ENCODE data around the gene COPS7A.

COPS7A gene

DNA sequence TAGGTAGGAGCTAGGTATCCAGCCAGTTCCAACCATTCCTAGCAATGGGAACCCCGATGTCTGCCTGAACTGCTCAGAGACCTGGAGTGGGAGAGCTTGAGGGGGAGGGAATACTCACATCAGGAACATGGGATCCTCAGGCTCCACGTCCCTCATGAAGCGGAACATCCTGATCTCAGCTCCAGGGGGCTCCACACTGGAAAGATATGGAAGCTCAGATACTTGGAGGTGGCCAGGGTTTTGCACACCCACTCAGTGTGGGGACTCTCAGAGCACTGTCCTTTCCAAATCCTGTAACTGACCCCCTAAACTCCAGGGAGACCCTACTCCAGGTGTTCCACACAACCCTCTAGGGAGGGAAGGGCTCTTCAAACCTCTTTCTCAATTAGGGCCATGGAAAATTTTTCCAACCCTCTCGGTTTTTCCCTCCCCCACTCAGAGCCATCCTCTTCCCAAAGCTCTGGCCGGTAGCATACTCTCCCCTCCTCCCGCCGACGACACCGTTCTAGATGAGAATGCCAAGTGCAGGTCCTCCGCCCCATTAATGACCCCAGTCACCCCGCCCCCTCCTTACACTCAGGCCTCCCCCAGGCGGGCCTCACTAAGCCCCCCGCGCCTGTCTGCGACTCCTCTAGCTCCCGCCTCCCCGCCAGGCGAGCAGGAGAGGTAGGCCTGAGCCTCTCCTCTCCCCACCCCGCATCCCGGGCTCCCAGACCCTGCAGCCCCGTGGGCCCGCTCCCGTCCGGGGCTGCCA lies 28.5 kb downstream of the COPS7A start:
- DNase-seq = no peak

DNA sequence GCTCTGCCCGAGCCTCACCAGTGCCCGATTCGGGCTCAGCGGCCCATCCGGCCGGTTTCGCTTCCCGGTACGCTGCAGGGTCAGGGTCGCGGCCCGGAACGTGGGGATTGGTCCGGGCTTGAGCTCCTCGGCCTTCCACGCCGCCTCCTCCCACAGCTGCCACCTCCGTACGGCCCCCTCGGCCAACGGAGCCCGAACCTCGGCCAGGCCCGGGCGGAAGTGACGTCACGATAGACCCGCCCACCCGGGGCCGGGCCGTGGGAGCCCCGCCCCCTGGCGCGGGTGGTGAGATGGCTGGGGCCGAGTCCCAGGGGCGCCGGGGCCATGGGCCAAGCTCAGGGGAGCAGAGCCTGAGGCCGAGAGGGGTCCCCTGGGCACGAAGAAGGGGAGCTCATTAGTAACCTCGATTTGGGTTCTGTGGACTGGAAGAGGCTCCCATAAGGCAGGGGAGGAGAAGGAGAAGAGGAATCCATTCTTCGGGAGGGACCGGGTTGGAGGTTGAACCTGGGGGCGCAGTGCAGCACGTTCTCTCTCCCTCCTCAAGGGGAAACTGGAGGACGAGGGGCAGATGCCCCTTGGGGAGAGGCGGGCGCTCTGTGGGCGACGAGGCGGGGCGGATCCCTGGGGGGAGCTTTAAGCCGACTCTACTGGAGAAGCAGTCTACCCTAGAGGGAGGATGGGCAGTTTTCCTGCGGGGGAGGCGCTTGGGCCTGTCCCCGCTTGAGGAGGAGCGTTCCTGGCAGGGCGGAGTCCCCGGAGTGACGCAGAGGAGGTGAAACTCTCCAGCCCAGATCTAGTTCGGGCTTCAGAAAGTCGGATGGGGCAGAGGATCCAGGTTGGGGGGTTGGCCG lies 29.3 kb downstream of the COPS7A start, which contains the start of gene MLF2:
Gene MLF2, minus strand, starts transcription at position 221 of the 851 bp plus-strand sequence. CDS start 807 bp downstream, outside the sequence.
- DNase-seq = peak; percentile 97

DNA sequence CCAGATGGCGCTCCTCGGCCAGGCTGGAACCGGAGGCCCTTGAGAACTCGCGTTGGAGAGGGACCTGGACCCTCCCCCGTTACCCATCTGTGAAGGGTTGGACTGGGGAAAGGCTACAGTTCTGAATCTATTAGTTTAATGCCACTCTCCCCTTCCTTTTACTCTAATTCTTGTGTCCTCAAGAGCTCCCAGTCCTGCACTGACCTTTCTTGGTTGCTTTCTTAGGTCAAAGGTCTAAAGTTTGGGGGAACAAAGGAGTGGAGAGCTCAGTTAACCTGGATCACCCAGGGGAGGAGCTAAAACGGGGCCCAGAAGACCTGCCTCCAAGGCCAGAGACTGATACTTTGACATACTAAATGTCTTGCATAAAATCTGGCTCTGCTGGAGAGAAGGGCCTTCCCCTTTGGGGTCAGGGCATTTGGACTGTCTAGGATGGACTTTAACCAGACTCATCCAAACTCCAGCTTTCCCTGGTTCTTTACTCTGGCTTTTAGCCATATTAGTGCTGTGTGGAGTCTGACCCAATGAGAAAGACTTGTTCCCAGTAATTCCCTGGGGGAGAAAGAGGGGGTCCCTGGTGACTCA lies 30.0 kb downstream of the COPS7A start:
- no peak for DNase-seq

DNA sequence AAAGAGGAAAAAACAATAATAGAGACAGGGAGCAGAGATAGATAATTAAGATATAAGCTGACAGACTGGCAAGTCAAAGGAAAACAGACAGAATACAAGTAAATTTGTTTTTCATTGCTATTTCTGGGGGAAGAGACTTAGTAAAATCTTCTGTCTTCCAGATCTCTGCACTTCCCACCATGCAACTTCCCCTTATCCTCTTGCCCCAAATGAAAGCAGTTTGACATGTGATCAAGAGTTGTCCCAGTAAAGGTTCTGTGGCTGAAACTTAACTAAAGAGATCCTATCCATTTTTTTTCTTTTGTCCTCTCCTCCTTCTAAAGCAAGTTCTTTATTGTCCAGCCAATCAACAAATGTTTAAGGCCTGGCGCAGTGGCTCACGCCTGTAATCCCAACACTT lies 30.6 kb downstream of the COPS7A start:
- no peak for DNase-seq

DNA sequence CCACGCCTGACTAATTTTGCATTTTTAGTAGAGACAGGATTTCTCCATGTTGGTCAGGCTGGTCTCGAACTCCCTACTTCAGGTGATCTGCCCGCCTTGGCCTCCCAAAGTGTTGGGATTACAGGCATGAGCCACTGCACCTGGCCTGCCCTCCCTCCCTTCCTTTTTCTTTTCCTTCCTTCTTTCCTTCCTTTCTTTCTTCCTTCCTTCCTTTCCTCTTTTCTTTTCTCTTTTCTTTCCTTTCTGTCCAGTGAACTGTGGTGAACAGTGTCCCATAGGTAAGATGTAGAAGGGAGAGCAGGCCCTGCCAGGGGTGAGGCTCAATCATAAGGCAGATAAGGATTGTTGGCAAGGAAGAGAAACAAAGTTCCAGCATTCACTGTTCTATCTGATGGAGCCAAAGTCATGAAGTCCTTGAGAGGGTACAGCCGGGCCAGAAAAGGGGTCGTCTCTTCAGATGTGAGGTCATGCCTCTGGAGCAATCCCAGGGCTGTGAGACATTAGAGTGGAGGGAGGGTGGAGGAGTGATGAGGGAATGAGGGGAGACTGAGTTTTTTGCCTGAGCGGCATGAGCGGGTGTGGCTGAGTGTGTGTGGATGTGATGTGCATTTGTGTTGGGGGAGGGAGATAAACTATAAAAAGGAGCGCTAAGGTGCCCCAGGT lies 33.3 kb downstream of the COPS7A start:
- no peak for DNase-seq

DNA sequence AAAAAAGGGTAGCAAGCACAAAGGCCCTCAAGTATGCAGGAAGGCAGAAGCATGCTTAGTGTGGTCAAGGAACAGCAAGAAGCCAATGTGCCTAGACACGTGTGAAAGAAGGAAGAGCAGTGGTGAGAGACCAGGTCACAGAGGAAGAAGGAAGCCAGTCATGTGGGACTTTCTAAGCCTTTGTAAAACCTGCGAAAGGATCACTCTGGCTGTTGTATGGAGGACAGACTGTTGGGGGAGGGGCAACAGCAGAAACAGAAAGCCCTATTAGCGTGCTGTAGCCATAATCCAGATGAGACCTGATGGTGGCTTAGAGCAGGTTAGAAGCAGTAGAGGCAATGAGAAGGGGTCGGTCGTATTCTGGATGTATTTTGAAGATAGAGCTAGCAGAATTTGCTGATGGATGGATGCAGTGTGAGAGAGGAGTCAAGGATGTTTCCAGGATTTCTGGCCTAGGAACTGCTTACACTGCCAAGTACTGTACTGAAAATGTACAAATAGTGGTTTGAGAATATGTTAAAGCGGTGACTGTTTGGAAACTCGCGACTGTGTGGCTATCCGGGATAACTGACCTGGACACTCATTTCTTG lies 34.8 kb downstream of the COPS7A start:
- no peak for DNase-seq

DNA sequence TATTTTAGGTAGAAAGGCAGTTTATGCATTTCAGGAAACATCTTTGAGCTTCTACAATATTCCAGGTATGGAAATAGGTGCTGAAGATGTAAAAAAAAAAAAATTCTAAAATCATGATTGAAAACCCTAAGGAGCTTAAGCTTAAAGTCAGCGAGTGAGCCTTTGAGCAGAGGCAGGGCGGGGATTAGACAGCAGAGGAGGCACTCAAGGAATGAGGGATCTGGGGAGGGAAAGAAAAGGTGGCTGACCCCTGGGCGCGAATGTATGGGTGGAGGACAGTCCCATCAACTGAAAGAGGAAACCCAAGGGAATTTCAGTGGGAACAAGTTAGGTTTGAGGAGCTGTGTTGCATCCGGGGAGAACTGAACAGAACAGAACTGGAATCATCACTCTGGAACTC lies 35.9 kb downstream of the COPS7A start:
- DNase-seq = no peak

DNA sequence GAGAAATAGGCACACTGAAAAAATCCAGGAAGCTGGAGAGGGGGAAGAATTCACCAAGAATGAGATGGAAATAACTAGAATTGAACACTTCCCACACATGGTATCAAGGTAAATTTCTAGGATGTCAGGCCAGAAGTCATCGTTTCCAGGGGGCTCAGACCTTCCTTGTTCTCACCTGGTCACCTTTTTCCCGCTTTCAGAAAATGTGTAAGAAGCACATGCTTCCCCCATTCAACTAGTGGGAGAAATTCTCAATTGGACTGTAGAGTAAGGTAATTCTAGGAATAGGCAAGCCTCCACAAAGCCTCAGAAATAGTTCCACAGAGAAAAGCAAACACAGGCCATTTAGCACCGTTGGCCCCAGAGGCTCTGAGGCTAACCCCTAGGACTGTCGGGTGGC lies 39.5 kb downstream of the COPS7A start:
- DNase-seq = no peak

DNA sequence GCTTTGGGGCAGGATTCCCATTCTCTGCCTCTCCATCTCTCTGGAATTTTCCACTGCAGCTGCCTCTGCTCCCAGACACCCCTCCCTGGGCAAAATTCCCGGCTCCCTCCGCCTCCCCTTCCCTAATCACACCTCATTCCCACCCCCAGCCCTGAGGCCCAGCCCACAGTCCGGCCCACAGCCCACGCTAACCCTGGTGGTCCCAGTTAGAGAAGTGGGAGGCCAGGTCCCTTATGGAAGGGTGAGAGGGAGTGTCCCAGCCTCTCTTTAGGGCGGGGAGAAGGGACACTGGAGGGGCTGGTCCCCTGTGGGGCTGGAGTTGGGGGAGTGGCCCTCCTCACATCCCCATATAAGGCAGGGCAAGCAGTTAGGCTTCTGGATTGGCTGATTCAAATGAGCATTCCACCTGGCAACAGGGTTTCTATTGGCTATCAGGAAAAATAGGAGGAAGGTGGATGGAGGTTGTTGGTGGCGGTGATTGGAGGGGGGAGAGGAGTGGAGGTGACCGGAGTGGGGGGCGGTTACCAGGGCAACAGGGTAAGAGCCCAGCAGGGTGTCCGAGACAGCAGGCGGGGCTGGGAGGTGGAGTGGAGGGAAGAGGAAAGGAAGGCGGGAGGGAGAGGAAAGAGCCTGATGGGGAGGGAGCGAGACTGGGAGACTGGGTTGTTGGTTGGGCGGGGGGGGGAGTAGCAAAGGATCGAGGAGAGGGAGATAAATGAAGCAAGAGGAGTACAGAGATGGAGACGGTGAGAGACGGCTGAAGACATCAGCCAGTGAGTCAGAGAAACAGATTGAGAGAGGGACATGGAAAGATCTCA lies 40.4 kb downstream of the COPS7A start:
- DNase-seq = peak; percentile 98

DNA sequence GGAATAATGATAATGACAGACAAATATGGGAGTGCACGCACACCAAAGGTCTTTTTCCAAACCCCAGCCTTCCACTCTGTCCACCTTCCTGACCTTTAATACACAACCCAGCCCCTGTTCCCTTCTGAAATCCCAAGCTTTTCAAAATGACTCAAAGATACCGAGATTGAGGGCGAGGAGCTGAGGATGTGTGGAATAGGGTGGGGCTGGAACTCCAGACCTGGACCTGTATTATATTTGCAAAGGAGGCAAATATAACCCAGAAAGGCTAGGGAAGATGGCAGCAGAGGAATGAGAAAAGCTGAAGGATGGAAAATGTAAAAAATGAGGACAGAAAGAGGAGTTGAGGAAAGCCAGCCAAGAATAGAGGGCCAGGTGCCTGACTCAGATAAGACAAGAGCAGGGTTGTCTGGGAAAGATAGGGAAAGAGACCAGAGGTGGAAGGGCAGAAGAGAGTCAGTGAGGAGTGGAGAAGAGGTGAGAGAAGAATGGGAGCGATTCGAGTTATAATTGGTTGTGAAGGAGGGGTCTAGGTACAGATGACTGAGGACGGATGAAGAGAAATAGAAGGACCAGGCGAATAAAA lies 41.3 kb downstream of the COPS7A start:
- peak; percentile 8 for DNase-seq

DNA sequence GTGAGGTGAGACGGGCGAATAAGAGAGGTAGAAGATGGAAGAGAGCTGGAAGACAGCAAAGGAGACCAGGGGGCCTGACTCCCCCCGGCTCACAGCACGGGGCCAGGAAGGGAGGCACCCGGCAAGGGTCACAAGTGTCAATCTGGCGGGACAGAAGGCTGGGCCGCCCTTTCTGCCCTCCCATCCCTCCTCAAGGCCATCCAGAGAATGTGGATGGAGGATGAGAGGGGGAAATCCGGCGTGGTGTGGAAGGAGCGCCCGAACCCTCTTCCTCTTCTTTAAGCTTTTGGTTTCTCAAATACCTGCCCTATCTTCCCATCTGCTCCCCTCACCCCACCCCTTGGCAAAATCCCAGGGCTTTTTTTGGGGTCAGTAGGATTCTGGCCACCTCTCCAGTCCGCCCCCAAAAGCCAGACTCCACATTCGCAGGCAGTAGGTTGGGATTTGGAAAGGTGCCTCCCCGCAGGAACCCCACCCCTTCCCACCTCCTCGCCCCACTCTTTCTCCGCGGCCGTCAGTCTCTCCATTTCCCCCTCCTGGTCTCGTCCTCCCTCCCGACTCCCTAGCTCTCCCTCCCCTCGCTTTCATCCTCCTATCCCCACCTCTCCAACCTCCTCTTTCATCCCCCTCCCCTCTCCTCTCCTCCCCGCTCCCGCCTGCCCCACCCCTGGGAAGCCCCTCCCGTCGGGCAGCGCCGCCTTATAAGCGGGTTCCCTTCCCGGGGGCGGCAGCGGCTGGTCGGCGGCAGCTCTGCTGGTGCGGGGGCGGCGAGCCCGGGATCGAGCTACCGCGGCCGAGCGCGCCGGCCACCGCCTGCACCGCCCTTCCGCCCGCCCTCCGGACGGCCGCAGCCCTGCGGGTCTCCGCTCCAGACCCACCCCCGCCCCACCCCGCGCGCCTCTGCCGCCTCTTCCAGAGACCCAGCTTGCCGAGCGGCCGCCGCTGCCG lies 42.1 kb downstream of the COPS7A start, which contains the start of gene PTMS:
Gene PTMS, plus strand, starts transcription at position 730 of the 948 bp plus-strand sequence. CDS start 343 bp downstream, outside the sequence.
- peak; percentile 82 for DNase-seq

DNA sequence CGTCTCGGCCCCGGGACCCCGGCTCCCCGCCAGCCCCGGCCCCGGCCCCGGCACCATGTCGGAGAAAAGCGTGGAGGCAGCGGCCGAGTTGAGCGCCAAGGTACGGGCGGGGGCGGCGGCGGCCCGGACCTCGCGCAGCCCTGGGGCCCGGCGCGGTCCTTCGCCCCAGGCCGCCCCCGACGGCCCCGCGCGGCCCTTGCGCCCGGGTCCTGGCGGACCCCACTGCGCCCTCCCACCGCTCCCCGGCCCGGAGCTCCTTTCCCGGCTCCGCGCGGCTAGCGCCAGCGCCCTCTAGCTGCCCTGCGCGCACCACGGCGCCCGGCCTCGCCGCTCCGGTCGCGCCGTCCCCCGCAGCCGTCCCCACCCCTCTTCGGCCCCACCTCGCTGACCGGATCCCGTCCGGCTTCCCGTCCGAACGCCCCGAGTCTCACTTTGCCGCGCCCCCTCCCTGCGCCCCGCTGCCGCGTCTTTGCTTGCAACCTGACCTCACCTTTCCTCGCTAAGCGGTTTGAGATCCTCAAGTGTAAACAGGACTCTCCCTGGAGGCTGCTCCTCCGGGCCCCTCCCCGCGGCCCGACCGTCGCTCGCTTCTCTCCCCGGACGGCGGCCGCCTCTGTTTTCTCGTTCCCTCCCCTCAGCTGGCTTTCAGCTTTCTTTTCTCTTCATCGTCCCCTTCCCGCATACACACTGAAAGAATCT lies 43.0 kb downstream of the COPS7A start:
- peak; percentile 65 for DNase-seq

DNA sequence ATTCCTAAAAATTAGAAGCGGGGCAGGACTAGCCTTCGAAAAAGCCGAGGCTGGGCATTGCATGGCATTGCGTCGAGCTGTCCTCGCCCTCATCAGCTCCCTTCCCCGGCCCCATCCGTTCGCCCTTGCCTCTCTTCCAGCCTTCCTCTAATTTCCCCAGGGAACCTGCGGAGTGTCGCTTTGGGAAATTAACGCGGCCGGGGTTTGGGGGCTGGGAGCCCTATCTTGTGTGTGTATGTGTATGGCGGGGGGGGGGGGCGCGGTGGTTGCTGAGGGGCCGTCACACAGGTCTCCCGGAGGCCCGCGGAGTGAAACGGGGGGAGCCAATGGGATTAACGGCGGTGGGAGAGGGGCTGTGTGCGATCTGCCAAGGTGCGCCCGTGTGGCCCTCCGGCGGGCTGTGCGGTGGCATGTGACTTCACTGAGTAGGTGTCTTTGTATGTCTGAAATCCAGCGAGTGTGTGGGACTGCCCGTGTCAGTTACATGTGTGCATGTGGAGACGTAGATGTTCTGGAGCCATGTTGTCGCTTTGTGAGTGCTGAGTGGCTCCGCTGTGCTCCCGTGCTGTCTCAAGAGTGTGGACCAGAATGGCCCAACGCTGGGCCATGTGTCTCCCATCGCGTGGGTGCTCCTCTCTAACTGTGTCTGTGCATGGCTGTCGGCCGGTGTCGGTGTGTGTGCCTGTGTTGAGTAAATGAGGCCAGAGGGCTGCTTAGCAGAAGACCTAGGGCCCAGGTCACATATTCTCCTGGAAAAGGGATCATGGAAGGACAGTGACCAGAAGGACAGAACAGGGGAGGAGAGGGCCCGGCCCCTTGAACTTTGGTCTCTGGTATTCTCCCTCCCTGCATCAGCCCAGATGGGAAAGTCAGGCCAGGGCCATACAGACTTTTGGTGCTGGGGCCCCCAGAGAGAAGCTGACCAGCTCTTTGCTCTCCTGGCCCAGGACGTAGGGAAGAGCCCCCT lies 43.8 kb downstream of the COPS7A start:
- no peak for DNase-seq

DNA sequence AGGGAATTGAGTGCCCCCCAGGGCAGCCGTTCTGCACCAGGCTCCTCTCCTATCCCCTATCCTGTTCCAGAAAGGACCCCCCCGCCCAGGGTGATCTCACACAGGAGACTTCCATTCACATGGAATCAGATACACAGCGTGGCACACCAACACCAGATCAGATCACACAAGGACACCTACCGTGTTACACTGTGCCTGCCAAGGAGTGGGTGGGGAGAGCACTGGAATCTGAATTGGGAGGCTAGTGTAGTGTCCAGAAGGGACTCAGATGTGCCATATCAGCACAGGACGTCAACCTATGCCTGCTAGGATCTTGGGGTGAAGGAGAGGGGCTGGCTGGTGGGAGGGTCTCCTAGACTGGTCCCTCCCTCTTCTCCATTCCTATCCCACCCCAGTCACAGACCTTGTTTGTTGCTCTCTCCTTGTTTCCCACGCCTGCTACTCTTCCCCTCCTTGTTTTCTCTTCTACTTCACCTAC lies 44.6 kb downstream of the COPS7A start:
- no peak for DNase-seq

DNA sequence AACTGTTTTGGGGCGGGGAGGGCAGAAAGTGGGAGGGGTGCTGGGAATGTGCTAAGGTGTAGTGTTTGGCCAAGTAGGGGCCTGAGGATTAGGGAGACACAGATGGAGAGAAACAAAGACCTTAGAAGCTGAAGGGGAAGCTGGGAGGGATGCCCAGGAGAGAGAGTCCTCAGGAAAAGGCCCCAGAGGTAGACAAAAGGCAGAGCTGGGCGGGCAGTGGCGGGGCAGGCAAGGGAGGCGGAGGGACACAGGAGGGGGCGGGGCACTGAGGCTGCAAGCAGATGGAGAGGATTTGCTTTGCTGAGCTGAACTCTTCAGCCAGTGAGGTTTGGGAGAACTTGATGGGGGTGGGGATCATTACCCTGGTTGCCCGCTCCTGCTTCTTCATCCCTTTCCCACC lies 45.1 kb downstream of the COPS7A start:
- no peak for DNase-seq

DNA sequence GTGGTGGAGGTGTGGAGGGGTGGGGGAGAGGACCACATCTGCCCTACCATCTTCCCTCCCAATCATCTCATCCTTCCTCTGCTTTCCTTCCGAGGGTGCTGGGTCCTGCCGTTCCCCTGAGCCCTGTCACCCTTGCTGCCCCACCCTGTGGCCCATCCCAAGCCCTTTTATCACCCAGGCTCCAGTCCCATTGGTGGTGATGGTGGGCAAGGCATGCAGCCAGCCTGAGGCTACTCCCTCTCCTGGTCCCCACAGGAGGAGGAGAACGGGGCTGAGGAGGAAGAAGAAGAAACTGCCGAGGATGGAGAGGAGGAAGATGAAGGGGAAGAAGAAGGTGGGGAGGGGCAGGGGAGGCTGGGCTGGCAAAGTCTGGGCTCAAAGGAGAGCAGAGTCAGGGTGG lies 45.8 kb downstream of the COPS7A start:
- DNase-seq = no peak

DNA sequence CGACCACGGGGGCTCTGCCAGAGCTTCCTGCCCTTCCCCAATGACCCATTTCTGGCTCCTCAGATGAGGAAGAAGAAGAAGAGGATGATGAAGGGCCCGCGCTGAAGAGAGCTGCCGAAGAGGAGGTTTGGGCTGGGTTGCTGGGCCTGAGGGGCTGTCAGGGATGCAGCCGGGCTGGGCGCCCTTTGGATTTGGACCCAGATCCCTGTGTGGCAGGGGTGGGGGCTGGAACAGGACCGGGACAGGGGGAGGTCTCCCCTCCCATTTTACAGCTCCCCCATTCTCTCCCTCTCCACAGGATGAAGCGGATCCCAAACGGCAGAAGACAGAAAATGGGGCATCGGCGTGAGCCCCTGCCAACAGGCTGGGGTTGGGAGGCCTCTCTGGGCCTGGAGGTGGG lies 46.2 kb downstream of the COPS7A start:
- DNase-seq = no peak

DNA sequence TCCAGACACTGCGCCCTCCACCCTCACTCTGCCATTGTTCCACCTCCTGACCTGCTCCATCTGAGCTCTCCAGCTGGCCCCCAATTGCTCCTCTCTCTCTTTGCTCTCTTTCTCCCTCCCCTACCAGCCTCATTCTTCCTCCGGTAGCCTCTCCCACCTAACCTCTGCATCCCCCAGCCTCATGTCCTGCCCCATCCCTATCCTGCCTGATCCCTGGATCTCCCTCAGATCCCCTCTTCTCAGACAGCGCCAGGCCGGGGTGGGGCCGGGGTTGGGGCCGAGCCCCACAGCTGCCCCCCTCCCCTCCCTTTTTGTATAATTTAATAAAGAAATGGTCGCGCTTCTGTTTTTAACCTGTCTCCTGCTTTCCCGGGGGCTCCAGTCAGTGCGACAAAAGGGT lies 46.8 kb downstream of the COPS7A start:
- DNase-seq = no peak
